HEK293 (cell line): ENCODE data around the gene PHLDB3.

Experiments used
- BCL11B ChIP-seq: fragments of 450-650 bp; formaldehyde crosslinking; IDR thresholded peaks from 2 replicates; pipeline ENCODE4 v1.5.1; 2016; ENCODE audit warnings: low read depth, missing biosample characterization, missing genetic modification characterization
- EGR2 ChIP-seq: fragments of 450-650 bp; formaldehyde crosslinking; IDR thresholded peaks from 2 replicates; pipeline ENCODE4 v1.5.1; 2016; ENCODE audit warnings: low read depth, missing biosample characterization, missing genetic modification characterization
- GFI1B ChIP-seq: fragments of 450-650 bp; formaldehyde crosslinking; IDR thresholded peaks from 2 replicates; pipeline ENCODE4 v1.5.1; 2016; ENCODE audit warnings: missing biosample characterization, missing genetic modification characterization
- GLI4 ChIP-seq: fragments of 450-650 bp; formaldehyde crosslinking; IDR thresholded peaks from 2 replicates; pipeline ENCODE4 v1.5.1; 2016; ENCODE audit warnings: missing biosample characterization, missing genetic modification characterization
- MEIS1 ChIP-seq: sonication (generic); formaldehyde crosslinking; IDR thresholded peaks from 2 replicates; pipeline ENCODE4 v1.8.1; 2022; ENCODE audit warnings: missing genetic modification reagents, mild to moderate bottlenecking, borderline replicate concordance
- MYNN ChIP-seq: fragments of 450-650 bp; formaldehyde crosslinking; IDR thresholded peaks from 2 replicates; pipeline ENCODE4 v1.5.1; 2016; ENCODE audit warnings: missing biosample characterization, missing genetic modification characterization, borderline replicate concordance
- REST ChIP-seq: fragments of 450-650 bp; formaldehyde crosslinking; IDR thresholded peaks from 2 replicates; pipeline ENCODE4 v1.5.1; 2016; ENCODE audit warnings: missing biosample characterization, missing genetic modification characterization
- TRIM28 ChIP-seq: IDR thresholded peaks from 2 replicates; pipeline ENCODE4 v1.6.1; 2011; ENCODE audit warnings: low read length, control low read depth, borderline replicate concordance
- WT1 ChIP-seq: fragments of 450-650 bp; formaldehyde crosslinking; IDR thresholded peaks from 2 replicates; pipeline ENCODE4 v1.5.1; 2016; ENCODE audit warnings: missing biosample characterization, missing genetic modification characterization
- ZFP41 ChIP-seq: fragments of 450-650 bp; formaldehyde crosslinking; IDR thresholded peaks from 2 replicates; pipeline ENCODE4 v1.5.1; 2016; ENCODE audit warnings: missing biosample characterization, missing genetic modification characterization, borderline replicate concordance
- ZFP69B ChIP-seq: fragments of 450-650 bp; formaldehyde crosslinking; IDR thresholded peaks from 2 replicates; pipeline ENCODE4 v1.5.1; 2016; ENCODE audit warnings: missing biosample characterization, missing genetic modification characterization
- ZNF214 ChIP-seq: fragments of 450-650 bp; formaldehyde crosslinking; IDR thresholded peaks from 2 replicates; pipeline ENCODE4 v1.5.1; 2017; ENCODE audit warnings: missing biosample characterization, mild to moderate bottlenecking, missing genetic modification characterization, borderline replicate concordance
- ZNF274 ChIP-seq, 2 experiments: fragments of 200-500 bp in 1 of 2; fragments of 450-650 bp in 1 of 2; sonication (Bioruptor generic) in 1 of 2; formaldehyde crosslinking in 1 of 2; IDR thresholded peaks; 2 replicates each; pipeline versions ENCODE4 v1.5.1 to v1.6.1; 2014 to 2016; ENCODE audit warnings: borderline replicate concordance in 1 of 2, inconsistent platforms in 1 of 2, low read length in 1 of 2, missing biosample characterization in 1 of 2, missing genetic modification characterization in 1 of 2
- ZNF335 ChIP-seq: fragments of 450-650 bp; formaldehyde crosslinking; conservative IDR thresholded peaks from 2 replicates; pipeline ENCODE4 v1.5.1; 2016; ENCODE audit warnings: missing biosample characterization, missing genetic modification characterization
- ZNF362 ChIP-seq: fragments of 450-650 bp; formaldehyde crosslinking; IDR thresholded peaks from 2 replicates; pipeline ENCODE4 v1.5.1; 2016; ENCODE audit warnings: missing biosample characterization, missing genetic modification characterization
- ZNF391 ChIP-seq: fragments of 450-650 bp; formaldehyde crosslinking; IDR thresholded peaks from 2 replicates; pipeline ENCODE4 v1.5.1; 2016; ENCODE audit warnings: low read depth, missing biosample characterization, missing genetic modification characterization, borderline replicate concordance
- ZNF394 ChIP-seq: fragments of 450-650 bp; formaldehyde crosslinking; IDR thresholded peaks from 2 replicates; pipeline ENCODE4 v1.5.1; 2016; ENCODE audit warnings: missing biosample characterization, missing genetic modification characterization, mild to moderate bottlenecking, moderate library complexity, borderline replicate concordance
- ZNF426 ChIP-seq: fragments of 450-650 bp; formaldehyde crosslinking; IDR thresholded peaks from 2 replicates; pipeline ENCODE4 v1.5.1; 2017; ENCODE audit warnings: missing biosample characterization, missing genetic modification characterization, mild to moderate bottlenecking, inconsistent platforms, moderate library complexity
- ZNF501 ChIP-seq: fragments of 450-650 bp; formaldehyde crosslinking; IDR thresholded peaks from 2 replicates; pipeline ENCODE4 v1.5.1; 2016; ENCODE audit warnings: missing biosample characterization, missing genetic modification characterization
- ZNF518A ChIP-seq: fragments of 450-650 bp; formaldehyde crosslinking; conservative IDR thresholded peaks from 2 replicates; pipeline ENCODE4 v1.5.1; 2016; ENCODE audit warnings: low read depth, missing biosample characterization, missing genetic modification characterization
- ZNF558 ChIP-seq: fragments of 450-650 bp; formaldehyde crosslinking; IDR thresholded peaks from 2 replicates; pipeline ENCODE4 v1.5.1; 2016; ENCODE audit warnings: missing biosample characterization, missing genetic modification characterization
- ZNF610 ChIP-seq: fragments of 450-650 bp; formaldehyde crosslinking; IDR thresholded peaks from 2 replicates; pipeline ENCODE4 v1.5.1; 2016; ENCODE audit warnings: missing biosample characterization, missing genetic modification characterization, borderline replicate concordance
- ZNF621 ChIP-seq: fragments of 450-650 bp; formaldehyde crosslinking; IDR thresholded peaks from 2 replicates; pipeline ENCODE4 v1.5.1; 2017; ENCODE audit warnings: missing biosample characterization, missing genetic modification characterization
- ZNF629 ChIP-seq: fragments of 450-650 bp; formaldehyde crosslinking; IDR thresholded peaks from 2 replicates; pipeline ENCODE4 v1.5.1; 2017; ENCODE audit warnings: missing biosample characterization, missing genetic modification characterization
- ZNF776 ChIP-seq: fragments of 450-650 bp; formaldehyde crosslinking; IDR thresholded peaks from 2 replicates; pipeline ENCODE4 v1.5.0; 2017; ENCODE audit warnings: missing biosample characterization, missing genetic modification characterization, borderline replicate concordance
- ZNF785 ChIP-seq: fragments of 450-650 bp; formaldehyde crosslinking; IDR thresholded peaks from 2 replicates; pipeline ENCODE4 v1.5.1; 2016; ENCODE audit warnings: missing biosample characterization, missing genetic modification characterization
- ZNF843 ChIP-seq: fragments of 450-650 bp; formaldehyde crosslinking; IDR thresholded peaks from 2 replicates; pipeline ENCODE4 v1.5.1; 2016; ENCODE audit warnings: missing biosample characterization, missing genetic modification characterization

PHLDB3 gene

GRCh38 chr19:43533546-43534304 lies 29.2 kb upstream of the PHLDB3 start (continued):
- no peak for TF ChIP-seq REST
- peak; percentile 74 for TF ChIP-seq EGR2
- peak; percentile 89; the same call in 1 of the 2 replicates for TF ChIP-seq ZNF362
- no peak for TF ChIP-seq ZNF621 (tag by site-specific recombination)
- TF ChIP-seq ZNF501 (tag by site-specific recombination) = no peak
- no peak for TF ChIP-seq MEIS1 (CRISPR knock-in tag)
- TF ChIP-seq ZNF558 (tag by site-specific recombination) = peak; percentile 60; the same call in 1 of the 2 replicates
- TF ChIP-seq ZFP69B (tag by site-specific recombination) = peak; percentile 74
- TF ChIP-seq TRIM28 = no peak
- no peak for TF ChIP-seq GLI4 (tag by site-specific recombination)
- TF ChIP-seq ZNF610 (tag by site-specific recombination) = no peak
- no peak for TF ChIP-seq ZNF214 (tag by site-specific recombination)
- TF ChIP-seq ZFP41 (tag by site-specific recombination) = no peak
- no peak for TF ChIP-seq WT1 (tag by site-specific recombination)
- TF ChIP-seq ZNF518A (tag by site-specific recombination) = no peak
- no peak for TF ChIP-seq BCL11B (tag by site-specific recombination)
- no peak for TF ChIP-seq GFI1B (tag by site-specific recombination)
- TF ChIP-seq ZNF426 (tag by site-specific recombination) = no peak
- no peak for TF ChIP-seq ZNF391 (tag by site-specific recombination)
- no peak for TF ChIP-seq ZNF843 (tag by site-specific recombination)
- TF ChIP-seq MYNN = no peak
- TF ChIP-seq ZNF629 = no peak; the same call in 1 of the 2 replicates
- no peak for TF ChIP-seq ZNF274 (IDR thresholded peaks at IDR 0.05; ENCODE audit: low read length)
- TF ChIP-seq ZNF274 (tag by site-specific recombination; IDR thresholded peaks at IDR 0.05; ENCODE audit: borderline replicate concordance) = no peak
- TF ChIP-seq ZNF335 (tag by site-specific recombination) = peak; percentile 75
- TF ChIP-seq ZNF394 = no peak
- no peak for TF ChIP-seq ZNF776
- TF ChIP-seq ZNF785 (tag by site-specific recombination) = no peak
